HG02610 (cell line): ENCODE data around the gene DHX36.

Experiments used
- ATAC-seq: cut with Tn5 transposase; IDR thresholded peaks from one replicate; pipeline ENCODE4 v1.9.1; 2021; ENCODE audit warnings: mild to moderate bottlenecking, moderate library complexity; ENCODE audit not compliant: unreplicated experiment

Gene DHX36

GRCh38 chr3:154323891-154324738 lies at the start of gene DHX36:
Gene DHX36 (minus strand): TSS chr3:154324487. CDS start chr3:154324416, 71 bp downstream.
- ATAC-seq: peak; percentile 96

DNA sequence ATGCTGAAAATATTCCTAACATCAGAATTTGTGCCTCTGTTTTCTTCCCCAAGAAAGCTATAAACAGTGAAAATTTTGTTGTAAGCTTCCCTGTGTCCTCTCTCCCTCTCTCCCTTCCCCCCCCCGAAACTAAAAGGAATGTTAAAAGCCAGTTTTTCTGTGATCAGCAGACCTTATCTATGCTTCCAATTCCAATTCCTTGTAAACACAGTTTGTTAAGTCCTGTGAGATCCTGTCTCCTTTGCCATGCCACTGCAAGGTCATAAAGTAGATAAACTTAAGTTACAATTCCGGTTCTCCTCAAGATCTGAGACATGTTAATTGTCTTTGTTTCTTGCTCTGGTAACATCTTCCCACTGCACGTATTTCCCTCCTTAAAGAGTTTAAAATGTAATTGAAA lies 42.9 kb upstream of the DHX36 start:
- ATAC-seq: no peak

DNA sequence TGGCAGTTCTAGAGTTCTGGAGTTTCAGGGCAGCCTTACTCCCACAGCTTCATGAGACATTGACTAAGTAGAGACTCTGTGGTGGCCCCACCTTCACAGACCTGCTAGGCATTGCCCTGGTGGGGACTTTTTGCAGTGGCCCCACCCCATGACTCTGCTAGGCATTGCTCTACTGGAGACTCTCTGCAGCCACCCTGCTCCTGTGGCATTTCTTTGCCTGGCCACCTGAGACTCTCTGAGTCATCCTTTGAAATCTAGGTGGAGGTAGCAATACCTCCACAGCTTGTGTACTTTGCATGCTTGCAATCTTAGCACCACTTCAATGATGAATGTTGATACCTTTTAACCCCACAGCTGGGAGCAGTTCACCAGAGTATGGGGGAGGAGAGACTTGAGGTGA lies 40.6 kb upstream of the DHX36 start:
- ATAC-seq: no peak

GRCh38 chr3:154361099-154361498 lies 36.8 kb upstream of the DHX36 start:
- ATAC-seq: no peak

GRCh38 chr3:154356009-154356408 lies 31.7 kb upstream of the DHX36 start:
- ATAC-seq: no peak

DNA sequence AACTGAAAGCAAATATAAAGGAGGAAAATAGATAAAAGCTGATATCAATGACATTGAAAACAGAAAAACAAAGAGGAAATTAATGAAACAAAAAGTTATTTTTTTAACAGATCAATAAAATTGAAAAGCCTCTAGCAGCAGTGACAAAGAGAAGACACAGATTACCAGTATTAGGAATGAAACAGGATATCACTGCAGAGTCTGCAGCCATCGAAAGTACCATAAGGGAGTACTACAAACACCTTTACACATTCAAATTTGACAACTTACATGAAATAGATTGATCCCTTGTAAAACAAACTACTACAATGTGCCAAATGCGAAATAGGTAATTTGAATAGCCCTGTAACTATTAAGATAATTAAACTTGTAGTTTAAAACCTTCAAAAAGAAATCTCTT lies 24.9 kb upstream of the DHX36 start:
- no peak for ATAC-seq

DNA sequence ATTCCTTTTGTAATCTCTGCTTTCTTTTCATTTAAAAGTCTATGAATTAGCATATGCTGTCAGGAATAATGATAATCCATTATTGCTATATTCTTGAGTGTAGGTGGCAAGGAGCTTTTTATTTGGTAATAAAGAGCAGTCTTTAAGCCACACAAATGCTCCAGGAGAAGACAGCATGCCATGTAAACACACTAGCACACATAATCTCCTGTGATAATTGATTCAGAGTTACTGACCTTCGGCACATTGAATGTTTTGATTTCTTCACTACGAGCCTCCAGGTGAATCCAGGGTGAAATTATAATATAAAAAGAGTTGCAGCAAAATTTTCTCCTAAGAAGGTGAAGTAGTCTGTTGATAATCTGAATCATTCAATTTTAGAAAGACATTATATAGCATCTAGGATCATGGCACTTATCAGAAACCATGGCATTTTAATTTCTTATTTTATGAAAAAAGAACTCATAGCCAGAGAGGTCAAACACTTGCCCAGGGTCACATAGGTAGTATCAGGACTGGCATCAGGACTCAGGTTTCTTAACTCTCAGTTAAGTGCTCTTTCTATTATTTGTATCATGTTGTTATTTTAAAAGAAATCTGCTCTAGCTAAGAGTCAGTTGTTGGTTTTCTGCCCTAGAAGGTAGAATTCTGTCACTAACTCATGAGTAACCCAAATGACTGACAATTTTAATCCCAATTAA lies 21.3 kb upstream of the DHX36 start:
- no peak for ATAC-seq

DNA sequence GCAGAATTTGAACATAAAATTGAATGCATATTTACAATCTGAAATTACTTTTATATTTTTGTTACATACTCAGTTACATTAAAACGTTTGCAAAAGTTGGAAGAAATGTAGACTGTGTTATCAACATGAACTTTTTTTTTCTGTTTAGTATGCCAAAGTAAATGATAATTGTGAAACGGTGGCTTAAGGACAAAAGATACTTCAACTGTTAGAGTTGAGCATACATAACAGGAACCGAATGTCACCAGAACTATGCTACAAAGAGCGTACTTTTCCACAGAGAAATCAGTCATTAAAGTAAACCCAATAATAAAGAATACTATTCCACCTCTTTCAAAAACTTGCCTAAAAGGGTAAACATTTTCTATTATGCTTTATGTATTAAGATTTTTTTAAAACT lies 14.3 kb upstream of the DHX36 start:
- ATAC-seq: no peak

GRCh38 chr3:154338008-154338407 lies 13.7 kb upstream of the DHX36 start:
- no peak for ATAC-seq

GRCh38 chr3:154334973-154335420 lies 10.7 kb upstream of the DHX36 start:
- ATAC-seq: no peak

- no peak for ATAC-seq
These were observed 3.6 kb upstream of the DHX36 start for GRCh38 chr3:154327871-154328270.

- ATAC-seq: no peak
These were observed 632 bp upstream of the DHX36 start for GRCh38 chr3:154324919-154325318.

- no peak for ATAC-seq
These were observed 7.1 kb downstream of the DHX36 start for GRCh38 chr3:154316974-154317767.

DNA sequence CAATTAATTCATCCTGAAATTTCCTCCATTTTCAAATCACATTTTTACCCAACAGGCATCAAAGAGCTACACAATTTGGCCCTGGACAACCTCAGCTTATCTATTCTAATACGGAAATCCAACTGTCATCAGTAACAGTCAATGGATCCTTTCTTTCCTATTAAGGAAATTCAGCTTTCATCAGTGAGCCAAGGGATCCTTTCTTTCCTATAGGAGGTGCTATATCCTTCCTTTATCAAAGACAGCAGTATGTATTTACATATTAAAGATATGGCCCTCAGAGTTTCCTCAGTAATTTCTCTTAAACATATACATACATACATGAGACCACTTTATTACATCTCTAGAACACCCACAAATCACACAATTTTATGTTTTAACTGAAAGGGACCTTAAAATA lies 10.1 kb downstream of the DHX36 start:
- no peak for ATAC-seq

GRCh38 chr3:154310840-154311239 lies 13.4 kb downstream of the DHX36 start:
- no peak for ATAC-seq

GRCh38 chr3:154307363-154307762 lies 16.9 kb downstream of the DHX36 start:
- ATAC-seq: no peak

GRCh38 chr3:154304936-154305335 lies 19.4 kb downstream of the DHX36 start:
- no peak for ATAC-seq

DNA sequence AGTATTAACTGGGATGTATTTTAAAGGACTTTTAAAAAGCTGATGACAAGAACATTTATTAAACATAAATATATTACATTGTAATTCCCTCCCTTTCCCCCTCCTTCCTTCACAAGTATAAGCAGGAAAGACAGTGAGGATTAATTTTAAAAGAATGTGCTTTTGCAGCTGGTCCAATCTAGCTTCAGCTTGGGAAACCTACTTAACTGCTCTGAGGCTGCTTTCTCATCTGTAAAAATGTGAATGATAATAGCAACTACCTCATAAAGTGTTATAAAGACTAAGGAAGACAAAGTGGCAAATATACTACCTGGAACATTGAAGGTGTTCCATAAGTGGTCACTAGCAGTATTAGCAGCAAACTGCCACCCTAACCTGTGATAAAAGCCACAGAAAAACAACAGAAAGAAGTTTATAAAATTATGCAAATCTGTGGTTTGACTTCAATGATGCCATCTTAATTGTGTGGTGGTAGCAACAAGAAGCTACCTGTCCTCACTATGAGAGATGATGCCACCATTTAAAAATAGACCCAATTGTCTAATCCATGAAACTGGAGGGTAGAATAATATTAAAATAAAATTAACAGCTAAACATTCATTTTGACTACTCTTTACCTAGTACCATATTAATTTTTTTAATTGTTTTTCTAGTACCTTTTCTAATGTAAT lies 20.0 kb downstream of the DHX36 start:
- no peak for ATAC-seq

DNA sequence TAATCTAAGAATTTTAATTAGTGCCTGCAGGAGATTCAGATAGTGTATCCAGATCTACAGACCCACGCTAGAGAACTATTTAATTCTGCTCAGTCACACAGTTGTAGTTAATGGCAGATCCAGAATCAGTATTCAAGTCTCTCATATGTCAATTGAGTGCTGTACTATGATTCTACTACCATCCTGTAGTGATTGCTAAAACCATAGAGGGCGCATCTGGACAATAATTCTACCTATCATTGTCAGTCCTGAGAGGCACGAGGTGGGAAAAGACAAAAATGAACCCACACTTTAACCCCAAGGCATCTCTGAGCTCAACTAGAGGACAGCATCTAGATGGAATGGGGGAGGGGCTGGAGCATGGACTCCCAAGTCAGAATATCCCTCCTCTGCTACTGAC lies 22.7 kb downstream of the DHX36 start:
- no peak for ATAC-seq

DNA sequence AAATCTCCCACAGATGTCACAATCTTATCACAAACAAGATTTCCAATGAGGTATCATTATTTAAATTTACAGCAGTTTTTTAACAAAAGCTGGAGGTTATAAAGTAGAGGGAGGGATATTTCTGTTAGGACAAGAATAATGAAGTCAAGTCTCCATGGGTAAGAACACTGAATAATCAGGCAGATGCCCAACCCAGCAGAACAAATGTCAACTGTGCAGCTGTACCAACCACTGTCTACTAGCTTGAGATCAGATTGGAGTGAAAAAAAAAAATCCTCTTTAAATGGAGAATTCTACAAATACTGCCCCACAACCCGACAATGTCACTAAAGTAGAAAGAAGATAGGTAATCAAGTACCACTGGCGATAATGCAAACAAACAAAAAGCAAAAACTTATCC lies 30.3 kb downstream of the DHX36 start:
- no peak for ATAC-seq

DNA sequence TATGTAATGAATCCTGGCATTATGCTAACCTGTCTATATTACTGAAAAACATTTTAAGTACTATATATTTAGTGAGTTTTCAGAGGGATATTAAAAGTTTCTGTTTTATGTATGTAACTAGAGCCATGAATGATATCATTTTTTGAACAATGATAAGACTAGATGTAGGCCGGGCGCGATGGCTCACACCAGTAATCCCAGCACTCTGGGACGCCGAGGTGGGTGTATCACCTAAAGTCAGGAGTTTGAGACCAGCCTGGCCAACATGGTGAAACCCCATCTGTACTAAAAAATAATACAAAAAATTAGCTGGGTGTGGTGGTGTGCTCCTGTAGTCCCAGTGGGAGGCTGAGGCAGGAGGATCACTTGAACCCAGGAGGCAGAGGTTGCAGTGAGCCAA lies 34.1 kb downstream of the DHX36 start:
- ATAC-seq: no peak
